Liver (tissue), 3 donors: ENCODE results near the gene B4GALT4.

Experiments
- CTCF ChIP-seq: fragments of 150-350 bp; IDR thresholded peaks from 2 replicates; pipeline ENCODE4 v1.5.1; 2017; ENCODE audit warnings: improper control_type of control experiment, low read depth, low read length; ENCODE audit not compliant: missing input control
- JUND ChIP-seq, 2 donors: IDR thresholded peaks; 2 replicates each; pipeline ENCODE4 v1.6.1; 2016; ENCODE audit warnings: antibody characterized with exemption in 2 of 2
- MAX ChIP-seq: IDR thresholded peaks from 2 replicates; pipeline ENCODE4 v1.6.1; 2016; ENCODE audit warnings: antibody characterized with exemption
- RAD21 ChIP-seq, 2 donors: IDR thresholded peaks; 2 replicates each; pipeline ENCODE4 v1.6.1; 2016; ENCODE audit warnings: antibody characterized with exemption in 2 of 2, mild to moderate bottlenecking in 2 of 2
- RXRA ChIP-seq, 2 donors: IDR thresholded peaks; 2 replicates each; pipeline ENCODE4 v1.6.1; 2017 to 2018; ENCODE audit warnings: antibody characterized with exemption in 2 of 2, mild to moderate bottlenecking in 1 of 2
- SP1 ChIP-seq: IDR thresholded peaks from 2 replicates; pipeline ENCODE4 v1.6.1; 2018; ENCODE audit warnings: antibody characterized with exemption, mild to moderate bottlenecking
- TAF1 ChIP-seq: conservative IDR thresholded peaks from 2 replicates; pipeline ENCODE4 v1.6.1; 2016; ENCODE audit warnings: antibody characterized with exemption, mild to moderate bottlenecking
- YY1 ChIP-seq: IDR thresholded peaks from 2 replicates; pipeline ENCODE4 v1.6.1; 2016; ENCODE audit warnings: antibody characterized with exemption, mild to moderate bottlenecking
- TF ChIP-seq, protein P1 (sequence below): IDR thresholded peaks from 2 replicates; pipeline ENCODE4 v1.6.1; 2016; ENCODE audit warnings: antibody characterized with exemption, mild to moderate bottlenecking
- donor health status: healthy.
- donor health status: healthy.

GRCh38 chr3:119173325-119173724 is 67.4 kb downstream of the B4GALT4 start, which contains the start of gene UPK1B:
- TF ChIP-seq CTCF = no peak
- TF ChIP-seq MAX = no peak
- TF ChIP-seq SP1 = no peak
- no peak for TF ChIP-seq RAD21 (IDR thresholded peaks at IDR 0.05)
- TF ChIP-seq YY1 = no peak
- TF ChIP-seq TAF1 = no peak
- no peak for TF ChIP-seq JUND (IDR thresholded peaks at IDR 0.05)
- TF ChIP-seq, protein P1, sequence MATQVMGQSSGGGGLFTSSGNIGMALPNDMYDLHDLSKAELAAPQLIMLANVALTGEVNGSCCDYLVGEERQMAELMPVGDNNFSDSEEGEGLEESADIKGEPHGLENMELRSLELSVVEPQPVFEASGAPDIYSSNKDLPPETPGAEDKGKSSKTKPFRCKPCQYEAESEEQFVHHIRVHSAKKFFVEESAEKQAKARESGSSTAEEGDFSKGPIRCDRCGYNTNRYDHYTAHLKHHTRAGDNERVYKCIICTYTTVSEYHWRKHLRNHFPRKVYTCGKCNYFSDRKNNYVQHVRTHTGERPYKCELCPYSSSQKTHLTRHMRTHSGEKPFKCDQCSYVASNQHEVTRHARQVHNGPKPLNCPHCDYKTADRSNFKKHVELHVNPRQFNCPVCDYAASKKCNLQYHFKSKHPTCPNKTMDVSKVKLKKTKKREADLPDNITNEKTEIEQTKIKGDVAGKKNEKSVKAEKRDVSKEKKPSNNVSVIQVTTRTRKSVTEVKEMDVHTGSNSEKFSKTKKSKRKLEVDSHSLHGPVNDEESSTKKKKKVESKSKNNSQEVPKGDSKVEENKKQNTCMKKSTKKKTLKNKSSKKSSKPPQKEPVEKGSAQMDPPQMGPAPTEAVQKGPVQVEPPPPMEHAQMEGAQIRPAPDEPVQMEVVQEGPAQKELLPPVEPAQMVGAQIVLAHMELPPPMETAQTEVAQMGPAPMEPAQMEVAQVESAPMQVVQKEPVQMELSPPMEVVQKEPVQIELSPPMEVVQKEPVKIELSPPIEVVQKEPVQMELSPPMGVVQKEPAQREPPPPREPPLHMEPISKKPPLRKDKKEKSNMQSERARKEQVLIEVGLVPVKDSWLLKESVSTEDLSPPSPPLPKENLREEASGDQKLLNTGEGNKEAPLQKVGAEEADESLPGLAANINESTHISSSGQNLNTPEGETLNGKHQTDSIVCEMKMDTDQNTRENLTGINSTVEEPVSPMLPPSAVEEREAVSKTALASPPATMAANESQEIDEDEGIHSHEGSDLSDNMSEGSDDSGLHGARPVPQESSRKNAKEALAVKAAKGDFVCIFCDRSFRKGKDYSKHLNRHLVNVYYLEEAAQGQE = no peak
- TF ChIP-seq RXRA (IDR thresholded peaks at IDR 0.05) = no peak
